Kidney (tissue), 14 donors: Measurements from ENCODE around the gene ATP2A3. TPM values are rescaled to one million over a fixed set of nuclear protein-coding genes. Genes with fewer than 3 reads are reported as not detected.
A peak's percentile ranks its signal among the peaks of the same experiment; 100 is the strongest.

ENCODE experiments used
- DNase-seq, 5 donors: peaks; one replicate each; pipeline ENCODE4 v3.0.0-alpha.2; 2013 to 2020
- FAIRE-seq: peaks from 2 replicates; lab custom pipeline; 2012; peaks lifted over from hg19 to GRCh38; lab: Jason Lieb, UNC
- H3K27ac ChIP-seq, 2 donors: one replicate each; pipeline ENCODE4 v1.7.0; 2013; ENCODE audit warnings: low read depth in 2 of 2, low read length in 2 of 2, inconsistent platforms in 1 of 2
- H3K27me3 ChIP-seq: one replicate; pipeline ENCODE4 v1.7.1; 2013; ENCODE audit warnings: low read length, inconsistent platforms; ENCODE audit not compliant: control insufficient read depth, insufficient read depth
- H3K36me3 ChIP-seq, 3 donors: one replicate each; pipeline versions ENCODE4 v1.7.0 to v1.7.1; 2013; ENCODE audit warnings: low read length in 3 of 3, control low read depth in 1 of 3, inconsistent platforms in 1 of 3; ENCODE audit not compliant: insufficient read depth in 3 of 3, control insufficient read depth in 2 of 3
- H3K4me1 ChIP-seq, 3 donors: one replicate each; pipeline versions ENCODE4 v1.7.0 to v1.7.1; 2013; ENCODE audit warnings: low read length in 3 of 3, inconsistent platforms in 1 of 3, low read depth in 1 of 3; ENCODE audit not compliant: control insufficient read depth in 2 of 3, insufficient read depth in 2 of 3
- H3K4me3 ChIP-seq, 3 donors: one replicate each; pipeline versions ENCODE4 v1.7.0 to v1.8.1; 2013; ENCODE audit warnings: low read length in 3 of 3, control low read depth in 1 of 3, inconsistent platforms in 1 of 3
- H3K9ac ChIP-seq, 3 donors: one replicate each; pipeline versions ENCODE4 v1.7.0 to v1.7.1; 2013; ENCODE audit warnings: low read length in 3 of 3, control low read depth in 1 of 3, inconsistent platforms in 1 of 3
- H3K9me3 ChIP-seq, 3 donors: one replicate each; pipeline versions ENCODE4 v1.7.0 to v1.7.1; 2013; ENCODE audit warnings: low read length in 3 of 3, control low read depth in 1 of 3, inconsistent platforms in 1 of 3; ENCODE audit not compliant: control insufficient read depth in 2 of 3, insufficient read depth in 1 of 3
- intact Hi-C: fragments of 100-400 bp; cut with DNase I; formaldehyde crosslinking; loops from one replicate; pipeline ENCODE4 v1.11.1; 2022
- polyA plus RNA-seq: library from polyadenylated mRNA; stranded (reverse); fragments of 350-450 nt; fragmentation: Illumina TruSeq; extraction: RNeasy Lipid Tissue Mini Kit (QIAGEN cat#74804); gene quantifications from one replicate; pipeline ENCODE4 v1.2.3, GENCODE V29; 2014; ENCODE audit warnings: low read depth, low replicate concordance; ENCODE audit not compliant: insufficient read depth
- total RNA-seq: library from RNA; stranded (reverse); fragmentation: NEBNext Ultra II Directional; extraction: Animal tissue kit (Norgen Biotek cat#: 25700); gene quantifications from one replicate; pipeline ENCODE4 v1.2.1, GENCODE V29; 2021
- TF ChIP-seq, protein P1 (sequence below): IDR thresholded peaks from 3 replicates; pipeline ENCODE4 v1.5.1; 2012; ENCODE audit warnings: mild to moderate bottlenecking, moderate library complexity, borderline replicate concordance; ENCODE audit not compliant: insufficient read depth; ENCODE audit errors: extremely low read depth
- donor health status: control.
- donor health status: control.
- donor health status: control.
- donor health status: control.
- donor health status: control.
- donor health status: DM: yes; HTN: yes; CAD: no.
- donor health status: Normal renal cell carcinoma (clear cell type).

ATP2A3 gene
- total and polyA plus RNA-seq, 2 donors from 2014 or later: 9.4 to 52.1 TPM

DNA sequence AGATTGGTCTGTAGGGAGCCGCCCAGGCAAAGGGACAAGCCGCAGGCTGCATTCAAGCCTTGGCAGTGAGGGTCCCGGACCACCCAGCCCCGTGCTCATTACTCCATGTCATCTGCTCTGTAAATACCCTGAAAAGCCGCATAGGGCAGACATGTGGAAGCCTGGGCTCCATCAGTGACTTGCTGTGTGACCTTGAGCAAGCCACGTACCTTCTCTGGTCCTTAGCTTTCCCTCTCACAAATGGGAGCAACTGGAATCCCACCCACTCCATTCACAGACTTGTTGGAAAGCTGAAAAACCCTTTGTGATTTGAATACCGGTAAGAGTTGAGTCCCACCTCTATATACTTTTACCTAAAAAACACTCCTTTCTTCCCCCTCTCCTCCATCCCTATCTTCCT lies 83.3 kb downstream of the ATP2A3 start:
- Histone ChIP-seq H3K36me3 (no peaks in the 10 kb centered on the region), H3K4me3 (no peak overlapping the region), H3K27ac (no peak overlapping the region), H3K4me1 (peaks cover 0 to 3% (median 0%) of the 10 kb centered on the region in 3 donors), H3K9me3 (no peaks in the 10 kb centered on the region), H3K9ac (no peak overlapping the region), H3K27me3 (no peaks in the 10 kb centered on the region)
- no peak for FAIRE-seq
- intact Hi-C loops: no loop called here
- TF ChIP-seq, protein P1, sequence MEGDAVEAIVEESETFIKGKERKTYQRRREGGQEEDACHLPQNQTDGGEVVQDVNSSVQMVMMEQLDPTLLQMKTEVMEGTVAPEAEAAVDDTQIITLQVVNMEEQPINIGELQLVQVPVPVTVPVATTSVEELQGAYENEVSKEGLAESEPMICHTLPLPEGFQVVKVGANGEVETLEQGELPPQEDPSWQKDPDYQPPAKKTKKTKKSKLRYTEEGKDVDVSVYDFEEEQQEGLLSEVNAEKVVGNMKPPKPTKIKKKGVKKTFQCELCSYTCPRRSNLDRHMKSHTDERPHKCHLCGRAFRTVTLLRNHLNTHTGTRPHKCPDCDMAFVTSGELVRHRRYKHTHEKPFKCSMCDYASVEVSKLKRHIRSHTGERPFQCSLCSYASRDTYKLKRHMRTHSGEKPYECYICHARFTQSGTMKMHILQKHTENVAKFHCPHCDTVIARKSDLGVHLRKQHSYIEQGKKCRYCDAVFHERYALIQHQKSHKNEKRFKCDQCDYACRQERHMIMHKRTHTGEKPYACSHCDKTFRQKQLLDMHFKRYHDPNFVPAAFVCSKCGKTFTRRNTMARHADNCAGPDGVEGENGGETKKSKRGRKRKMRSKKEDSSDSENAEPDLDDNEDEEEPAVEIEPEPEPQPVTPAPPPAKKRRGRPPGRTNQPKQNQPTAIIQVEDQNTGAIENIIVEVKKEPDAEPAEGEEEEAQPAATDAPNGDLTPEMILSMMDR: no peak
- no peak for DNase-seq

DNA sequence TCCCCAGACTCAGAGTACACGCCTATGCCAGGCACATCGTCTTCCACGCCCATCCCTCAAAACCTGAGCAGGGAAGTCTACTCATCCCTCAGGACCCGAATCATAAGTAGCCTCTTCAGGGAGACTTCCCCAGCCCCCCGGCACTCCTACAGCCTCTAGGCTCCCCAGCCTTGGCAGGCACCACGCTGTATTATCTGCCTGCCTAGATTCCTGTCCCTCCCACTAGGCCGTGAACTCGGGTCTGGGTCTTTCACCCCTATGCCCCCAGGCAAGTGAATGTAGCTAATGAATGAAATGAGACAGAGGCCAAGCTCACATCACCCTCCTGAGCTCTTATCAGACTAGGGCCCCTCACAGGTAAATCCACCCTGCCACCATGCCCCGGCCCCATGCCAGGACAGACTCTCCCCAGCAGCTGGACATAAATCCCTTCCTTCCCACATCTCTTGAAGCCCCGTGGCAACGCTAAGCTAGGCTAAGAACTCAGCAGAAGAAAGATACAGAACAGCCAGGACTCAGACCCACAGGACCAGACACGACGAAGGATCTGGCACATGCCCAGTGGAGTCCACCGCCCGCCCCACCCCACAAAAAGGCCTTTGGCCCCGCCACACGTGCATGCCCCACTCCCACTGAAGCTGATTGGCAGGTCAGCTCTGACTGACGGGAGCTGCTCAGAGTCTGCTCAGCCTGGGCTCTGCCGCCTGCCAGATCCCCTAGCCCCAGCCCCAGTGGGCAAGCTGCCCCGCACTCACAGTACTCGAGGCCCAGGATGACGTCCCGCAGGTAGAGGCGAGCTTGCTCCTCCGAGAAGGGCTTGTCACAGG lies 84.4 kb downstream of the ATP2A3 start:
- FAIRE-seq (no peak), DNase-seq (no peak)
- TF ChIP-seq, protein P1: no peak
- no peaks in the 10 kb centered on the region for H3K9me3 ChIP-seq
- intact Hi-C loops: no loop called here
- no peak overlapping the region for H3K9ac ChIP-seq
- no peaks in the 10 kb centered on the region for H3K27me3 ChIP-seq
- H3K36me3 ChIP-seq: no peaks in the 10 kb centered on the region
- H3K27ac ChIP-seq: no peak overlapping the region
- no peaks in the 10 kb centered on the region for H3K4me1 ChIP-seq
- H3K4me3 ChIP-seq: no peak overlapping the region

DNA sequence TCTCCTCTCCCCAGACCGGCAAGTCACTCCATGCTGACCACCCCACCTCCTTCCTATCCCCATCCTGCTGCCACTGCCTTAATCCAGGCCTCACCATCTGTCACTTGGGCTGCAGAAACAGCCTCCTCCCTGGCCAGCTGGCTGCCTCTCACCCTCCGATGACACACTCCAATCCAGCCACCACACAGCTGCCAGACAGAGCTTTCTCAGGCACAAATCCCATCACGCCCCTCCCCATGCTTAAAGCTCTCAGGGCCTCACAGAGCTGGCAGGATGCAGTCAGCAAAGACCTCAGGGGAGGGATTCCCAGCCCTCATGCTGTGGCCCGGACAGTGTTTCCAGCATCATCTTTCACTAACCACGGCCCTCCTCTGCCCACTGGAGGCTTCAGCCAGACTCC lies 85.1 kb downstream of the ATP2A3 start:
- no peak for FAIRE-seq
- intact Hi-C loops: no loop called here
- Histone ChIP-seq H3K27me3 (no peaks in the 10 kb centered on the region), H3K36me3 (no peaks in the 10 kb centered on the region), H3K9me3 (no peaks in the 10 kb centered on the region), H3K4me3 (no peak overlapping the region), H3K9ac (no peak overlapping the region), H3K4me1 (no peaks in the 10 kb centered on the region), H3K27ac (no peak overlapping the region)
- DNase-seq: peak in 1 of 5 donors; percentile 50
- TF ChIP-seq, protein P1: no peak

DNA sequence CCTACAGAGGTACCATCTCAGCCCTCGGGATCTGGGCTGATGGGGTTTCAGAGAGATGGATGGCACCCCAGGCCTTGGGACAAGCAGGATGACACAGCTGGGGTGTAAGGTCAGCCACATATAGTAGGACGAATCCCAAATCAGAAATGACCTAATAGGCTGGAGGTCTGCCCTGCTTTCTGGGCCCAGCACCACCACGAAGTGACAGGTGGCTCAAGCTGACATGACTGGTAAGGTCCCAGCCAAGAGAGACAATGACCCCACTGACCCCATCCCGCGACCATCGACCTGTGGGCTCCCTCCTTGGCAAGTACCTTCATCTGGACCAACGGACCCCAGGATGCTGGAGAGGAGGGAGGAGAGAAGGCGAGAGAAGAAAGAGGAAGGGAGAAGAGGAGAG lies 87.0 kb downstream of the ATP2A3 start:
- no peaks in the 10 kb centered on the region for H3K27me3 ChIP-seq
- no peaks in the 10 kb centered on the region for H3K36me3 ChIP-seq
- H3K4me3 ChIP-seq: no peak overlapping the region
- no peak for FAIRE-seq
- intact Hi-C loops: no loop called here
- DNase-seq: no peak
- H3K9ac ChIP-seq: no peak overlapping the region
- no peak overlapping the region for H3K27ac ChIP-seq
- TF ChIP-seq, protein P1: no peak
- H3K9me3 ChIP-seq: no peaks in the 10 kb centered on the region
- no peaks in the 10 kb centered on the region for H3K4me1 ChIP-seq
